Spinal cord (tissue), 10 donors: ENCODE measurements around the gene CCDC74B. TPM values are rescaled to one million over a fixed set of nuclear protein-coding genes. Genes with fewer than 3 reads are reported as not detected.
"Not testable (repeated sequence)": the region's sequence is repeated elsewhere in the genome, so short reads cannot be mapped to it uniquely, and the experiment has no call there.

ENCODE experiments used
- DNase-seq, 6 donors: peaks; one replicate each; pipeline versions ENCODE4 v3.0.0 to v3.0.0-alpha.2; 2013 to 2015; ENCODE audit warnings: low spot score in 6 of 6, low read depth in 4 of 6
- H3K27ac ChIP-seq: one replicate; pipeline ENCODE4 v1.5.1; 2013; ENCODE audit warnings: low read depth, low read length, control low read depth
- H3K27me3 ChIP-seq: one replicate; pipeline ENCODE4 v1.6.1; 2013; ENCODE audit warnings: low read length; ENCODE audit not compliant: control insufficient read depth, insufficient read depth
- H3K36me3 ChIP-seq: one replicate; pipeline ENCODE4 v1.6.1; 2013; ENCODE audit warnings: low read length; ENCODE audit not compliant: control insufficient read depth, insufficient read depth
- H3K4me1 ChIP-seq: one replicate; pipeline ENCODE4 v1.6.1; 2013; ENCODE audit warnings: low read length; ENCODE audit not compliant: control insufficient read depth, insufficient read depth
- H3K4me3 ChIP-seq: one replicate; pipeline ENCODE4 v1.5.1; 2013; ENCODE audit warnings: low read depth, low read length, control low read depth
- H3K9me3 ChIP-seq: one replicate; pipeline ENCODE4 v1.6.1; 2013; ENCODE audit warnings: low read length; ENCODE audit not compliant: control insufficient read depth, insufficient read depth
- WGBS: methylation state at CpG from one replicate; pipeline ENCODE4 v1.1.5; 2013; ENCODE audit warnings: missing lambda C conversion rate; ENCODE audit not compliant: insufficient coverage; 5-methylcytosine and 5-hydroxymethylcytosine counted together
- polyA plus RNA-seq, 2 donors: library from polyadenylated mRNA; unstranded; fragments of 120-200 nt; gene quantifications; one replicate each; pipeline ENCODE4 v1.2.1, GENCODE V29; 2013; ENCODE audit not compliant: insufficient read length in 2 of 2
- small RNA-seq: library from RNA; depleted of rRNA; stranded (forward); fragments of <200 nt; gene quantifications from one replicate; pipeline ENCODE3, GENCODE V24; 2014; ENCODE audit warnings: low replicate concordance
- total RNA-seq, 2 donors: library from RNA; depleted of rRNA in 1 of 2; stranded (reverse); fragments of 120-200 nt in 1 of 2; fragments of >200 nt in 1 of 2; gene quantifications; one replicate each; pipeline versions ENCODE4 v1.2.3 to v1.2.4, GENCODE V29; 2013 to 2014
- donor health status: healthy.

The CCDC74B gene
- total and polyA plus RNA-seq, 4 donors = 6.4 to 23.8 (median 18.9) TPM

- not testable (repeated sequence) for H3K4me3 ChIP-seq, H3K4me1 ChIP-seq, DNase-seq, H3K9me3 ChIP-seq, H3K36me3 ChIP-seq, H3K27me3 ChIP-seq, H3K27ac ChIP-seq
- no CpG with 5 or more reads among the region's 9 CpGs for WGBS
Measured at GRCh38 chr2:130127726-130128125, 17.2 kb downstream of the CCDC74B start.

GRCh38 chr2:130120924-130121323 is 24.0 kb downstream of the CCDC74B start:
- H3K9me3 ChIP-seq, H3K36me3 ChIP-seq, H3K4me3 ChIP-seq, H3K4me1 ChIP-seq, DNase-seq, H3K27me3 ChIP-seq, H3K27ac ChIP-seq: not testable (repeated sequence)
- no CpG with 5 or more reads among the region's 45 CpGs for WGBS

GRCh38 chr2:130102597-130103363 is 42.1 kb downstream of the CCDC74B start:
- not testable (repeated sequence) for H3K36me3 ChIP-seq, H3K9me3 ChIP-seq, H3K27ac ChIP-seq, H3K27me3 ChIP-seq, H3K4me3 ChIP-seq, H3K4me1 ChIP-seq
- peak in 3 of 6 donors; percentile 0 to 54 (median 1) for DNase-seq
- WGBS = 19% methylated on average over 3 of the region's 8 CpGs

Small RNA genes lying within 50 kb of the gene (small RNA-seq; reads per million reads assigned to genes)
- not detected for gene RNU6-1049P

Other genes starting within 250 kb of the CCDC74B start
- 1 to 10 TPM in 1 of 2 donors, under 1 TPM in 1; 0.44 to 1.6 TPM for gene RAB6C, start 165.4 kb downstream of the CCDC74B start, total RNA-seq
- gene RAB6C, start 165.4 kb downstream of the CCDC74B start, polyA plus RNA-seq = 1 to 10 TPM; 3.8 to 4.5 TPM
- gene POTEF, start 15.9 kb downstream of the CCDC74B start, total RNA-seq = under 1 TPM; 0.10 to 0.17 TPM
- under 1 TPM; 0.38 to 0.55 TPM for gene POTEF, start 15.9 kb downstream of the CCDC74B start, polyA plus RNA-seq
- gene SMPD4, start 36.5 kb upstream of the CCDC74B start, total RNA-seq = 10 to 100 TPM; 14.4 to 23.8 TPM
- gene SMPD4, start 36.5 kb upstream of the CCDC74B start, polyA plus RNA-seq = 10 to 100 TPM; 56.0 to 60.6 TPM
- gene MZT2B, start 37.1 kb upstream of the CCDC74B start, total RNA-seq = 100 to 1,000 TPM in 1 of 2 donors, 10 to 100 TPM in 1; 58.7 to 256 TPM
- gene MZT2B, start 37.1 kb upstream of the CCDC74B start, polyA plus RNA-seq = 100 to 1,000 TPM; 240 to 252 TPM
- under 1 TPM in 1 of 2 donors, not detected in 1; 0.11 TPM for gene TUBA3E, start 53.3 kb upstream of the CCDC74B start, total RNA-seq
- not detected for gene TUBA3E, start 53.3 kb upstream of the CCDC74B start, polyA plus RNA-seq
- 10 to 100 TPM; 46.7 to 53.4 TPM for gene IMP4, start 197.8 kb upstream of the CCDC74B start, total RNA-seq
- 10 to 100 TPM; 54.8 to 55.1 TPM for gene IMP4, start 197.8 kb upstream of the CCDC74B start, polyA plus RNA-seq
- gene PTPN18, start 210.9 kb upstream of the CCDC74B start, total RNA-seq = 10 to 100 TPM; 18.2 to 21.7 TPM
- gene PTPN18, start 210.9 kb upstream of the CCDC74B start, polyA plus RNA-seq = 10 to 100 TPM; 30.0 to 37.6 TPM